Neural cell (in vitro differentiated cells): ENCODE measurements around the gene DCT. TPM values are rescaled to one million over a fixed set of nuclear protein-coding genes. Genes with fewer than 3 reads are reported as not detected.
"Not testable (repeated sequence)": the region's sequence is repeated elsewhere in the genome, so short reads cannot be mapped to it uniquely, and the experiment has no call there.

Experiments used
- H2AFZ ChIP-seq: fragments of 200-600, 300-800 bp; sonication (generic), shearing (Covaris generic); 2 replicates; pipeline ENCODE4 v1.6.0; 2014; ENCODE audit warnings: low read depth, mild to moderate bottlenecking, antibody characterized with exemption, low read length, moderate library complexity
- H3F3A ChIP-seq: fragments of 200-600 bp; shearing (Covaris generic); 2 replicates; pipeline ENCODE4 v1.6.1; 2016; ENCODE audit warnings: mild to moderate bottlenecking, moderate library complexity, mixed read lengths, antibody characterized with exemption, low read length; ENCODE audit not compliant: insufficient read depth, poor library complexity, severe bottlenecking
- H3K27ac ChIP-seq: fragments of 200-600, 300-800 bp; sonication (generic), shearing (Covaris generic); 2 replicates; pipeline ENCODE4 v1.5.1; 2014; ENCODE audit warnings: mild to moderate bottlenecking, low read length, moderate library complexity
- H3K27me3 ChIP-seq: fragments of 300-800, 200-600 bp; sonication (generic), shearing (Covaris generic); 2 replicates; pipeline ENCODE4 v1.6.0; 2014; ENCODE audit warnings: mild to moderate bottlenecking, low read depth, low read length, moderate library complexity; ENCODE audit not compliant: insufficient read depth
- H3K36me3 ChIP-seq: fragments of 300-800, 200-600 bp; sonication (generic), shearing (Covaris generic); 2 replicates; pipeline ENCODE4 v1.5.1; 2014; ENCODE audit warnings: mild to moderate bottlenecking, antibody characterized with exemption, low read length, moderate library complexity; ENCODE audit not compliant: insufficient read depth
- H3K4me2 ChIP-seq: fragments of 300-800, 200-600 bp; sonication (generic), shearing (Covaris generic); 2 replicates; pipeline ENCODE4 v1.6.0; 2014; ENCODE audit warnings: mild to moderate bottlenecking, low read length
- H3K4me3 ChIP-seq: fragments of 300-800, 200-600 bp; sonication (generic), shearing (Covaris generic); 2 replicates; pipeline ENCODE4 v1.5.1; 2014; ENCODE audit warnings: mild to moderate bottlenecking, low read length, moderate library complexity
- H3K79me2 ChIP-seq: fragments of 200-600 bp; shearing (Covaris generic); replicated peaks from 2 replicates; pipeline ENCODE4 v1.6.0; 2014; ENCODE audit warnings: mild to moderate bottlenecking, low read length, moderate library complexity; ENCODE audit not compliant: insufficient read depth
- H3K9ac ChIP-seq: fragments of 300-800, 200-600 bp; sonication (generic), shearing (Covaris generic); 2 replicates; pipeline ENCODE4 v1.6.1; 2016; ENCODE audit warnings: mild to moderate bottlenecking, low read length, mixed read lengths
- H3K9me2 ChIP-seq: fragments of 200-600 bp; shearing (Covaris generic); 2 replicates; pipeline ENCODE4 v1.6.1; 2016; ENCODE audit warnings: mild to moderate bottlenecking, low read length, mixed read lengths; ENCODE audit not compliant: insufficient read depth
- H3K9me3 ChIP-seq: fragments of 200-600, 300-800 bp; sonication (generic), shearing (Covaris generic); 2 replicates; pipeline ENCODE4 v1.6.1; 2016; ENCODE audit warnings: mild to moderate bottlenecking, mixed run types, low read length, moderate library complexity, mixed read lengths
- H4K20me1 ChIP-seq: fragments of 200-600 bp; shearing (Covaris generic); 2 replicates; pipeline ENCODE4 v1.6.1; 2016; ENCODE audit warnings: mild to moderate bottlenecking, mixed run types; ENCODE audit not compliant: insufficient read depth
- EP300 ChIP-seq: fragments of 450-650 bp; conservative IDR thresholded peaks from 2 replicates; pipeline ENCODE4 v1.6.1; 2014; ENCODE audit warnings: antibody characterized with exemption, mild to moderate bottlenecking, moderate library complexity; ENCODE audit not compliant: poor library complexity, severe bottlenecking
- EZH2 ChIP-seq: fragments of 200-600, 300-800 bp; shearing (Covaris generic), sonication (generic); IDR thresholded peaks from 2 replicates; pipeline ENCODE4 v1.6.1; 2014; ENCODE audit warnings: antibody characterized with exemption, low read length, borderline replicate concordance, mild to moderate bottlenecking; ENCODE audit not compliant: insufficient read depth, poor library complexity, severe bottlenecking
- MXI1 ChIP-seq: fragments of 450-650 bp; conservative IDR thresholded peaks from 2 replicates; pipeline ENCODE4 v1.6.1; 2014; ENCODE audit warnings: antibody characterized with exemption, mild to moderate bottlenecking; ENCODE audit not compliant: poor library complexity, severe bottlenecking
- POLR2AphosphoS5 ChIP-seq: IDR thresholded peaks from 2 replicates; pipeline ENCODE4 v1.6.1; 2012
- RAD21 ChIP-seq: fragments of 450-650 bp; conservative IDR thresholded peaks from 2 replicates; pipeline ENCODE4 v1.6.1; 2014; ENCODE audit warnings: antibody characterized with exemption, mild to moderate bottlenecking, moderate library complexity
- REST ChIP-seq: IDR thresholded peaks from 2 replicates; pipeline ENCODE4 v1.6.1; 2012; ENCODE audit warnings: borderline replicate concordance
- SMC3 ChIP-seq: fragments of 450-650 bp; conservative IDR thresholded peaks from 2 replicates; pipeline ENCODE4 v1.6.1; 2014; ENCODE audit warnings: antibody characterized with exemption, mild to moderate bottlenecking, moderate library complexity; ENCODE audit not compliant: poor library complexity
- TAF1 ChIP-seq: IDR thresholded peaks from 2 replicates; pipeline ENCODE4 v1.6.1; 2012; ENCODE audit warnings: low read depth
- polyA minus RNA-seq: library from RNA; depleted of rRNA, polyadenylated mRNA; stranded (reverse); fragments of >200 nt; gene quantifications from 2 replicates; pipeline ENCODE4 v1.2.3, GENCODE V29; 2014
- polyA plus RNA-seq: library from polyadenylated mRNA; depleted of rRNA; stranded (reverse); fragments of >200 nt; gene quantifications from 2 replicates; pipeline ENCODE4 v1.2.3, GENCODE V29; 2014
- TF ChIP-seq, protein P1 (sequence below): fragments of 450-650 bp; IDR thresholded peaks from 2 replicates; pipeline ENCODE4 v1.5.1; 2014; ENCODE audit warnings: antibody characterized with exemption, mild to moderate bottlenecking, moderate library complexity; ENCODE audit not compliant: poor library complexity, severe bottlenecking

Gene DCT
- polyA plus RNA-seq (0.14 TPM in 1 of 2 replicates, not detected in the other), polyA minus RNA-seq (under 0.01 TPM in 1 of 2 replicates, not detected in the other)

DNA sequence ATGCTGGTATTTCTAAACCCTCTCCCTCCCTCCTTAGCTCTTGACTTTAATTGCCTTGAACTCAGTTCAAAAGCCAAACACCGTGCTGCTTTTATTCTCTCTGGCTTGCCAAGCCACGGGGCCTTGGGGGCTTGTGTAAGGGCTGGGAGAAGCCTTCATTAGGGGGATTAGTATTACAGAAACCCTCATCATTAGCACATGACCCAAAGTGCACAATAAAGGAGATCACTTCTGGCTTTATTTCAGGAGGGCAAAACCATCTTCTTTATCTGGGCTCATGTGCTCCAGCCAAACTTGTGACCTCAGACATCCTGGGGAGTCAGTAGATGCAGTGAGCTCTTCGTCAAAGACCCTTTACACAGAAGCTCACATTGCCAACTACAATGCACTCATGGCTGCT is at the start of gene DCT:
Gene DCT, minus strand, starts transcription at position 67 of the 400 bp plus-strand sequence. CDS start 427 bp downstream, outside the sequence.
- Histone ChIP-seq H2AFZ (no peak within 1 kb of the TSS), H3K9ac (no peak within 1 kb of the TSS), H3K4me2 (no peak within 1 kb of the TSS), H3F3A (no peaks in the 10 kb centered on the region), H3K27me3 (no peaks in the 10 kb centered on the region), H3K4me3 (no peak within 1 kb of the TSS), H3K27ac (no peak within 1 kb of the TSS), H3K9me3 (no peaks in the 10 kb centered on the region), H3K36me3 (no peaks in the 10 kb centered on the region), H3K79me2 (no peaks in the 10 kb centered on the region), H3K9me2 (no peaks in the 10 kb centered on the region), H4K20me1 (no peaks in the 10 kb centered on the region)
- TF ChIP-seq POLR2AphosphoS5 (no peak), SMC3 (no peak), TAF1 (no peak), MXI1 (no peak), EZH2 (no peak), REST (no peak), RAD21 (no peak), EP300 (no peak)
- TF ChIP-seq, protein P1, sequence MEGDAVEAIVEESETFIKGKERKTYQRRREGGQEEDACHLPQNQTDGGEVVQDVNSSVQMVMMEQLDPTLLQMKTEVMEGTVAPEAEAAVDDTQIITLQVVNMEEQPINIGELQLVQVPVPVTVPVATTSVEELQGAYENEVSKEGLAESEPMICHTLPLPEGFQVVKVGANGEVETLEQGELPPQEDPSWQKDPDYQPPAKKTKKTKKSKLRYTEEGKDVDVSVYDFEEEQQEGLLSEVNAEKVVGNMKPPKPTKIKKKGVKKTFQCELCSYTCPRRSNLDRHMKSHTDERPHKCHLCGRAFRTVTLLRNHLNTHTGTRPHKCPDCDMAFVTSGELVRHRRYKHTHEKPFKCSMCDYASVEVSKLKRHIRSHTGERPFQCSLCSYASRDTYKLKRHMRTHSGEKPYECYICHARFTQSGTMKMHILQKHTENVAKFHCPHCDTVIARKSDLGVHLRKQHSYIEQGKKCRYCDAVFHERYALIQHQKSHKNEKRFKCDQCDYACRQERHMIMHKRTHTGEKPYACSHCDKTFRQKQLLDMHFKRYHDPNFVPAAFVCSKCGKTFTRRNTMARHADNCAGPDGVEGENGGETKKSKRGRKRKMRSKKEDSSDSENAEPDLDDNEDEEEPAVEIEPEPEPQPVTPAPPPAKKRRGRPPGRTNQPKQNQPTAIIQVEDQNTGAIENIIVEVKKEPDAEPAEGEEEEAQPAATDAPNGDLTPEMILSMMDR, result no peak

DNA sequence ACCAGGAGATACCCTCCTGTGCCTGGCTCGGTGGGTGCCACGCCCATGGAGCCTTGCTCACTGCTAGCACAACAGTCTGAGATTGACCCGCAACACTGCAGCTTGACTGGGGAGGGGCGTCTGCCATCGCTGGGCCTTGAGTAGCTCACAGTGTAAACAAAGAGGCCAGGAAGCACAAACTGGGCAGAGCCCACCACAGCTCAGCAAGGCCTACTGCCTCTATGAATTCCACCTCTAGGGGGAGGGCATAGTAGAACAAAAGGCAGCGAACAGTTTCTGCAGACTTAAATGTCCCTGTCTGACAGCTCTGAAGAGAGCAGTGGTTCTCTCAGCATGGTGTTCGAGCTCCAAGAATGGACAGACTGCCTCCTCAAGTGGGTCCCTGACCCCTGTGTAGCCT is 47.5 kb upstream of the DCT start:
- not testable (repeated sequence) for H4K20me1 ChIP-seq, H3K9me3 ChIP-seq, H3F3A ChIP-seq, H3K4me2 ChIP-seq, H3K4me3 ChIP-seq, H3K36me3 ChIP-seq, H3K9ac ChIP-seq, H3K27me3 ChIP-seq, H3K79me2 ChIP-seq, H3K27ac ChIP-seq, H2AFZ ChIP-seq, H3K9me2 ChIP-seq

- H3K79me2 ChIP-seq, result no peaks in the 10 kb centered on the region
- H3K27me3 ChIP-seq, result no peaks in the 10 kb centered on the region
- no peak overlapping the region for H3K4me2 ChIP-seq
- no peak overlapping the region for H2AFZ ChIP-seq
- no peak for TF ChIP-seq EZH2
- TF ChIP-seq EP300, result no peak
- TF ChIP-seq, protein P1, result no peak
- no peak for TF ChIP-seq REST
- no peak for TF ChIP-seq MXI1
- no peak for TF ChIP-seq SMC3
- no peak for TF ChIP-seq TAF1
- no peak for TF ChIP-seq RAD21
- TF ChIP-seq POLR2AphosphoS5, result no peak
- H3K4me3 ChIP-seq, result no peak overlapping the region
- H3K9ac ChIP-seq, result no peak overlapping the region
- H3K9me2 ChIP-seq, result no peaks in the 10 kb centered on the region
- H4K20me1 ChIP-seq, result no peaks in the 10 kb centered on the region
- H3F3A ChIP-seq, result no peaks in the 10 kb centered on the region
- H3K36me3 ChIP-seq, result no peaks in the 10 kb centered on the region
- H3K27ac ChIP-seq, result no peak overlapping the region
- no peaks in the 10 kb centered on the region for H3K9me3 ChIP-seq
These were observed 46.3 kb upstream of the DCT start for GRCh38 chr13:94525781-94526180.
